K562 (cell line): Measurements from ENCODE around the gene ENO2. TPM values are rescaled to one million over a fixed set of nuclear protein-coding genes. Genes with fewer than 3 reads are reported as not detected.
A peak's percentile ranks its signal among the peaks of the same experiment; 100 is the strongest.

Experiments used
- CEBPG ChIP-seq, 3 experiments: fragments of 200-800 bp in 1 of 3; sonication (Bioruptor generic) in 1 of 3; sonication (generic) in 1 of 3; formaldehyde crosslinking in 1 of 3; IDR thresholded peaks in 2 of 3; conservative IDR thresholded peaks in 1 of 3; 2 replicates each; pipeline versions ENCODE4 v1.6.1 to v1.8.0; 2016 to 2022; ENCODE audit warnings: missing compliant biosample characterization in 2 of 3, missing genetic modification characterization in 2 of 3, mild to moderate bottlenecking in 1 of 3, missing genetic modification reagents in 1 of 3
- CHAMP1 ChIP-seq: fragments of 450-650 bp; IDR thresholded peaks from 2 replicates; pipeline ENCODE4 v1.6.1; 2016; ENCODE audit warnings: mild to moderate bottlenecking
- FOXJ2 ChIP-seq: fragments of 200-800 bp; sonication (Bioruptor generic); IDR thresholded peaks from 2 replicates; pipeline ENCODE4 v1.6.1; 2016; ENCODE audit warnings: missing genetic modification characterization, missing compliant biosample characterization
- FOXK1 ChIP-seq: sonication (generic); formaldehyde crosslinking; IDR thresholded peaks from 2 replicates; pipeline ENCODE4 v1.8.0; 2022; ENCODE audit warnings: missing genetic modification reagents, mild to moderate bottlenecking, borderline replicate concordance
- GTF2A2 ChIP-seq: IDR thresholded peaks from 2 replicates; pipeline ENCODE4 v1.6.1; 2016; ENCODE audit warnings: mild to moderate bottlenecking, missing genetic modification characterization, missing compliant biosample characterization
- HMBOX1 ChIP-seq: sonication (generic); IDR thresholded peaks from 2 replicates; pipeline ENCODE4 v1.6.1; 2016
- HMG20B ChIP-seq: fragments of 250-450 bp; sonication (Bioruptor Pico); IDR thresholded peaks from 2 replicates; pipeline ENCODE4 v1.5.0; 2021; ENCODE audit warnings: mild to moderate bottlenecking
- KAT7 ChIP-seq: sonication (generic); formaldehyde crosslinking; IDR thresholded peaks from 2 replicates; pipeline ENCODE4 v1.8.0; 2022; ENCODE audit warnings: missing genetic modification reagents, mild to moderate bottlenecking, borderline replicate concordance
- NBN ChIP-seq: fragments of 450-650 bp; IDR thresholded peaks from 2 replicates; pipeline ENCODE4 v1.6.1; 2016; ENCODE audit warnings: low read depth, mild to moderate bottlenecking
- NR2F6 ChIP-seq: fragments of 450-650 bp; formaldehyde crosslinking; IDR thresholded peaks from 2 replicates; pipeline ENCODE4 v1.4.0; 2020; ENCODE audit warnings: mild to moderate bottlenecking
- POLR2B ChIP-seq: fragments of 450-650 bp; IDR thresholded peaks from 2 replicates; pipeline ENCODE4 v1.6.1; 2018; ENCODE audit warnings: low read depth; ENCODE audit not compliant: partially characterized antibody
- SLC30A9 ChIP-seq: fragments of 250-450 bp; sonication (Bioruptor Pico); IDR thresholded peaks from 2 replicates; pipeline ENCODE4 v1.8.0; 2022; ENCODE audit warnings: mild to moderate bottlenecking, moderate library complexity
- STAT5A ChIP-seq: IDR thresholded peaks from 2 replicates; pipeline ENCODE4 v1.6.1; 2012; ENCODE audit warnings: low read length, inconsistent platforms, borderline replicate concordance
- ZC3H11A ChIP-seq: IDR thresholded peaks from 2 replicates; pipeline ENCODE4 v1.6.1; 2012; ENCODE audit warnings: low read depth, low read length, improper control_type of control experiment
- ZFP1 ChIP-seq: fragments of 450-650 bp; formaldehyde crosslinking; IDR thresholded peaks from 2 replicates; pipeline ENCODE4 v1.4.0; 2020; ENCODE audit warnings: mild to moderate bottlenecking, mixed read lengths
- ZNF165 ChIP-seq: fragments of 250-450 bp; sonication (Bioruptor Pico); IDR thresholded peaks from 2 replicates; pipeline ENCODE4 v1.4.0; 2020; ENCODE audit warnings: borderline replicate concordance
- ZNF217 ChIP-seq: sonication (generic); formaldehyde crosslinking; IDR thresholded peaks from 2 replicates; pipeline ENCODE4 v1.8.0; 2022; ENCODE audit warnings: mild to moderate bottlenecking, missing genetic modification reagents
- ZNF511 ChIP-seq: sonication (generic); formaldehyde crosslinking; IDR thresholded peaks from 2 replicates; pipeline ENCODE4 v1.8.0; 2022; ENCODE audit warnings: mild to moderate bottlenecking, missing genetic modification reagents
- polyA plus RNA-seq, 8 experiments: library from polyadenylated mRNA; depleted of rRNA in 4 of 8; stranded (reverse) in 5 of 8; unstranded in 3 of 8; fragments of >200 nt; fragmentation: Nextera tagmentation in 2 of 8; fragmentation: Illumina TruSeq in 1 of 8; extraction: Ambion mirVana in 2 of 8; extraction: Trizol in 1 of 8; gene quantifications; 2 replicates each; pipeline versions ENCODE4 v1.2.1 to v1.2.3, GENCODE V29; 2011 to 2014; ENCODE audit warnings: inconsistent platforms in 1 of 8, missing spikeins in 1 of 8
- total RNA-seq, 7 experiments: library from RNA; depleted of rRNA in 6 of 7; stranded (reverse); fragments of >200 nt in 6 of 7; fragmentation: Illumina TruSeq in 2 of 7; extraction: Trizol in 2 of 7; gene quantifications; 2 replicates each; pipeline versions ENCODE4 v1.2.1 to v1.2.3, GENCODE V29; 2011 to 2021; ENCODE audit warnings: low replicate concordance in 1 of 7
- TF ChIP-seq, protein P1 (sequence below): fragments of 250-450 bp; sonication (Bioruptor Pico); IDR thresholded peaks from 2 replicates; pipeline ENCODE4 v1.4.0; 2020; ENCODE audit warnings: mild to moderate bottlenecking, moderate library complexity
- TF ChIP-seq, protein P2 (sequence below), 2 experiments: fragments of 250-450 bp in 1 of 2; fragments of 450-650 bp in 1 of 2; sonication (Bioruptor Pico) in 1 of 2; IDR thresholded peaks; 2 replicates each; pipeline versions ENCODE4 v1.6.1 to v1.8.0; 2016 to 2021; ENCODE audit warnings: mild to moderate bottlenecking in 2 of 2, moderate library complexity in 2 of 2, missing compliant biosample characterization in 1 of 2, missing genetic modification characterization in 1 of 2

The ENO2 gene
- total and polyA plus RNA-seq, 9 of the 15 experiments (the other 6 are each of a cell fraction or from before 2014, with no cell fraction given), result 10.9 to 43.3 (median 21.0) TPM

- TF ChIP-seq, protein P1, sequence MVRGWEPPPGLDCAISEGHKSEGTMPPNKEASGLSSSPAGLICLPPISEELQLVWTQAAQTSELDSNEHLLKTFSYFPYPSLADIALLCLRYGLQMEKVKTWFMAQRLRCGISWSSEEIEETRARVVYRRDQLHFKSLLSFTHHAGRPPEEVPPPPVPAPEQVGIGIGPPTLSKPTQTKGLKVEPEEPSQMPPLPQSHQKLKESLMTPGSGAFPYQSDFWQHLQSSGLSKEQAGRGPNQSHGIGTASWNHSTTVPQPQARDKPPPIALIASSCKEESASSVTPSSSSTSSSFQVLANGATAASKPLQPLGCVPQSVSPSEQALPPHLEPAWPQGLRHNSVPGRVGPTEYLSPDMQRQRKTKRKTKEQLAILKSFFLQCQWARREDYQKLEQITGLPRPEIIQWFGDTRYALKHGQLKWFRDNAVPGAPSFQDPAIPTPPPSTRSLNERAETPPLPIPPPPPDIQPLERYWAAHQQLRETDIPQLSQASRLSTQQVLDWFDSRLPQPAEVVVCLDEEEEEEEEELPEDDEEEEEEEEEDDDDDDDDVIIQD (CRISPR knock-in tag), result no peak
- TF ChIP-seq FOXK1 (CRISPR knock-in tag), result peak; percentile 32; the same call in 1 of the 2 replicates
- peak; percentile 81 for TF ChIP-seq ZFP1
- peak; percentile 51; the same call in 1 of the 2 replicates for TF ChIP-seq STAT5A
- 0 out of 2 replicates have a peak, but pooled peaks have one; percentile 2 for TF ChIP-seq CEBPG (CRISPR knock-in tag; IDR thresholded peaks at IDR 0.05)
- no peak for TF ChIP-seq CEBPG (tag; conservative IDR thresholded peaks at IDR 0.05 in 1 of 2, IDR thresholded peaks at IDR 0.05 in 1 of 2)
- no peak for TF ChIP-seq CHAMP1
- TF ChIP-seq, protein P2, sequence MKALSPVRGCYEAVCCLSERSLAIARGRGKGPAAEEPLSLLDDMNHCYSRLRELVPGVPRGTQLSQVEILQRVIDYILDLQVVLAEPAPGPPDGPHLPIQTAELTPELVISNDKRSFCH (CRISPR knock-in tag; IDR thresholded peaks at IDR 0.05), result no peak
- TF ChIP-seq, protein P2 (tag; IDR thresholded peaks at IDR 0.05), result no peak
- peak; percentile 97 for TF ChIP-seq GTF2A2 (tag)
- peak; percentile 35; the same call in 1 of the 2 replicates for TF ChIP-seq HMBOX1
- no peak for TF ChIP-seq ZNF165 (CRISPR knock-in tag)
- TF ChIP-seq NBN, result peak; percentile 91
- no peak for TF ChIP-seq SLC30A9 (CRISPR knock-in tag)
- TF ChIP-seq KAT7, result peak; percentile 98; the same call in 1 of the 2 replicates
- TF ChIP-seq ZC3H11A, result no peak
- no peak for TF ChIP-seq ZNF217
- peak; percentile 61; the same call in 1 of the 2 replicates for TF ChIP-seq FOXJ2 (tag)
- peak; percentile 99 for TF ChIP-seq POLR2B
- peak; percentile 97 for TF ChIP-seq HMG20B (CRISPR knock-in tag)
- peak; percentile 94; the same call in 1 of the 2 replicates for TF ChIP-seq NR2F6 (CRISPR knock-in tag)
- peak; percentile 84 for TF ChIP-seq ZNF511 (CRISPR knock-in tag)
Observed at GRCh38 chr12:6943722-6944380, 29.5 kb downstream of the ENO2 start, which contains the start of the genes C12orf57 and RNU7-1 (continued).
